Measurements from ENCODE around the gene MYO7B.

Gene MYO7B

DNA sequence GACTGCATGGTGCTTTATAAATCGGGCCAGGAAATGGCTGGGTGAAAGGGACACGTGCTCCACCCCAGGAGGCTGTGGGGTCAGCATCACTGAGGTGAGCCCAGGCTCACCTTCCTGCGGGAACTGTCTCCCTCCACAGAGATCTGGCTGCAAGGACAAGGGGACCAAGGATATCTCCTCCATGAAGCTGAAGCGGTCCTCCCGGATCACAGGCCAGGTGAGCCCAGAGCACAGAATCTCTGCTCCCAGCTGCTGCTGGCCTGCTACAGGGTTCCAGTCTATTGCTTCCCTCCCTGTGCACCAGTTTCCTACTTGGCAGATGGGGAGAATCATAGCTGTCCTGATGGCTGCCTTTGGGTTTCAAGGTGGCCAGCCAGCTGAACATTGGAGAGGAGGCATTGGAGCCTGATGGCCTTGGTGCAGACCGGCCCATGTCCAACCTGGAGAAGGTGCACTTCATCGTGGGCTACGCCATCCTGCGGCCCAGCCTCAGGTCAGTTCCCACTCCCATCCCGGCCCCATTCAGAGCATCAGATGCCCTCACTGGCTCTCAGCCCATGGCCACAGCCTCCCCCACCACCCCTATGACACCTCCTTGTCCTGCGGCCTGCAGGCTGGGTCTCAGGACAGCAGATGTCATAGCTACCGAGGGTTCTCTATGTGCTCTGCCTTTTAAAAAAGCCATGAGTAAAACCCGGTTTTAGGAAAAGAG, 76.8 kb downstream of the MYO7B start:
- no peak for DNase-seq

- DNase-seq = no peak
These were observed 78.8 kb downstream of the MYO7B start for GRCh38 chr2:127614246-127614645.

DNA sequence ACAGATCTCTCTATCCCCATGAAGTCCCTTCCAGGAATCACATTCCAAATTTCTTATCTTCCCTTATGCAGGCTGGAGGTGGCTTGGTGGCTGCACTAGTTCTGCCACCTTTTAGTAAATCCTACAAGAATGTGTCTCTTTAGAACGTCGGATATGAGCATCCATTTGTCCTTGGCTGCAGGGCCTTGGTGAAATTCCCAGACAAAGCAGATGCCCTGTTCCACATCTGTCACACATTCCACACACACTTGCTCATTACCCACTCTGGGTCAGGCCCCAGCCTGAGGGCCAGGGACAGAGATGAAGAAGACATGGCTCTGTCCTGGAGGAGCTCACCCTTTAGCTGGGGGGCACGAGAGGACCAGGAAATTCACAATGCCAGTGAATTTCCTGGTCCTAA, 79.2 kb downstream of the MYO7B start:
- DNase-seq = no peak

DNA sequence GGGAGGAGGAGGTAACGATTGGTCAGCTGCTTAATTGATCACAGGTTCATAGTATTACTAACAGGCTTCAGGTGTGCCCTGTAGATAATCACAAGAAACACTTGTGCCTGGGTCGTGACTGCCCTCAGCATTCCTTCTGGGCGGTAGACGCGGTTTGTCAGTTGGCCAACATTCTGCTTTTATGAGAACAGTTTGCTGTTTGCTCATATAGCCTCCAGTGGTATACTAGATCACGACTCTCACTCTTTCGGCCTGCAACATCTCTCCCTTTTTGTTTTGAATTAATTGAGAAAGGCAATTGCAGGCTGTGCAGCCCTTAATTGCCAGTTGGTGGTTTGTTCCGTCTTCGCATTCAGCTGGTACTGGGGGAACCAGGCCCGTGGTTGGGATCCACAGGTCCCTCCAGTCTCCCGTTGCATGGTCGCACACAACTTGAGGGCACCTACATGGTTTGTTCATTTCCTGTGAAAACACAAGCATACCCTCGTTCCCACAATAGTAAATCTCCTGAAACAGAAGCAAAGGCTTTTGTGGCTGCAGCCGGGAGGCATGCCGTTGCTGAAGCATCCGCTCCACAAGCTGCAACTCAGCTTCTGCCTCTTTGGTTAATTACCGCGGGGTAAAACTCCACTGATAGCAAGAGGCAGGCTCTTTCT, 80.2 kb downstream of the MYO7B start:
- DNase-seq = no peak

GRCh38 chr2:127618551-127619202, 83.2 kb downstream of the MYO7B start:
- no peak for DNase-seq

DNA sequence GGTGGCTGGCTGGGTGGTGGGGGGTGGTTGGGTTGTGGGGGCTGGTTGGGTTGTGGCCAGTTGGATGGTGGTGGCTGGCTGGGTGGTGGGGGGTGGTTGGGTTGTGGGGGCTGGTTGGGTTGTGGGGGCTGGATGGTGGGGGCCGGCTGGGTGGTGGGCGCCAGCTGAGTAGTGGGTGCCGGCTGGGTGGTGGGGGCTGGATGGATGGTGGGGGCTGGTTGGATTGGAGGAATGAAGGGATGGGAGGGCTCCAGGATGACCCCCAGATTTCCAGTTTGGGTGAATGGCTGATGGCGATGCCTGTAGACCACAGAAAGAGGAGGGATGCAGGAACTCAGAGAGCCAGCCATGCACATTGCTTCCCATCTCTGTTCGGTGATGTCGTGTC, 83.7 kb downstream of the MYO7B start:
- no peak for DNase-seq

- no peak for DNase-seq
These were observed 84.6 kb downstream of the MYO7B start for GRCh38 chr2:127619877-127620705.

DNA sequence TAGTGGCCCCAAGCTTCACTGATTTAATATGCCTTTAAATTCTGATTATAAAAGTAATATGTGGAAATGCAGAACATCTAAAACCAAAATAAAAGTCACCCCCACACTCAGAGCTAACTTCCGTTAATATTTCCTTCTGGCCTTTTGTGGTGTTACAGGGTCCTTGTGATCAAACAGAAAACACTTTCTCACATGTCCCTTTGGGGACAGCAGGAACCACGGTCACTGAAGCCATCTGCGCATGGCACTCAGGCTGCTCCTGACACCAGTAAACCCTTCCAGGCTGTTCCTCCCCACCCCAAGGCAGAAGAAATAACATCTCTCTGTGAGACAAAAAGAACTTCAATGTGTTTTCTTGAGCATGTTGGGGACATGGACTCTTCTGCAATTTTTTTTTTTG, 85.4 kb downstream of the MYO7B start:
- DNase-seq = no peak

GRCh38 chr2:127621981-127622431, 86.5 kb downstream of the MYO7B start:
- DNase-seq = no peak

DNA sequence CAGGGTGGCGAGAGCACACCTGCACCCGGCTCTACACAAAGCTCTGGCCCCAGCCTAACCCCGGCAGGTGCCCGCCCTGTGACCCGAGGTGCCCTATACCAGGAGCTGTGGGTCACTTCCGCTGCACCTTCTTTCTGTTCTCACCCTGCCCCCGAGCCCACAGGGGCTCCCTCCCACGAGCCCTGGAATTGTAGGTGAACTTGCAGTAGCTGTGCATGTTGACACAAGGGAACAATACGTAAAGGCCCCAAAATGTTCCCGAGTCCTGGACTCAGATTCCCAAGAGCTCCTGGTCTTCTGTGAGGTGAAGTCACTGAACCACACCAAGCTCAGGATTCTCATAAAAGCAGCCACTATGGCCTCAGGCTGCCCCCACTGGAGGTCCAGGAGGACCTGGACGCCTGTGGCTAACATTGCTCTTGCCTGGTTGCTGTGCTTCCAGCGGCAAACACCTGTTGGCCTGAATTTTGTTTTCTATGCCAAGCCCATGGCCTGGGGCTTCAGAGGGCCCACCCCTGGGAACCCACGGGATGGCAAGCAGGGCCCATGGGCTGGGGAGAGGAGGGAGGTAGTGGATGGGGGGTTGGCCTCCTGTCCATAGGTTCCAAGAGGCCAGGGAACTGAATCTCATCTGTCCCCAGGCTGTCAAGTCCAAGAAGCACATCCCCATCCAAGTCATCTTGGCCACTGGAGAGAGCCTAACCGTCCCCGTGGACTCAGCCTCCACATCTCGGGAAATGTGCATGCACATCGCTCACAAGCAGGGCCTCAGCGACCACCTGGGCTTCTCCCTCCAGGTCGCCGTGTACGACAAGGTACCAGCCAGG, 87.3 kb downstream of the MYO7B start:
- DNase-seq = no peak

DNA sequence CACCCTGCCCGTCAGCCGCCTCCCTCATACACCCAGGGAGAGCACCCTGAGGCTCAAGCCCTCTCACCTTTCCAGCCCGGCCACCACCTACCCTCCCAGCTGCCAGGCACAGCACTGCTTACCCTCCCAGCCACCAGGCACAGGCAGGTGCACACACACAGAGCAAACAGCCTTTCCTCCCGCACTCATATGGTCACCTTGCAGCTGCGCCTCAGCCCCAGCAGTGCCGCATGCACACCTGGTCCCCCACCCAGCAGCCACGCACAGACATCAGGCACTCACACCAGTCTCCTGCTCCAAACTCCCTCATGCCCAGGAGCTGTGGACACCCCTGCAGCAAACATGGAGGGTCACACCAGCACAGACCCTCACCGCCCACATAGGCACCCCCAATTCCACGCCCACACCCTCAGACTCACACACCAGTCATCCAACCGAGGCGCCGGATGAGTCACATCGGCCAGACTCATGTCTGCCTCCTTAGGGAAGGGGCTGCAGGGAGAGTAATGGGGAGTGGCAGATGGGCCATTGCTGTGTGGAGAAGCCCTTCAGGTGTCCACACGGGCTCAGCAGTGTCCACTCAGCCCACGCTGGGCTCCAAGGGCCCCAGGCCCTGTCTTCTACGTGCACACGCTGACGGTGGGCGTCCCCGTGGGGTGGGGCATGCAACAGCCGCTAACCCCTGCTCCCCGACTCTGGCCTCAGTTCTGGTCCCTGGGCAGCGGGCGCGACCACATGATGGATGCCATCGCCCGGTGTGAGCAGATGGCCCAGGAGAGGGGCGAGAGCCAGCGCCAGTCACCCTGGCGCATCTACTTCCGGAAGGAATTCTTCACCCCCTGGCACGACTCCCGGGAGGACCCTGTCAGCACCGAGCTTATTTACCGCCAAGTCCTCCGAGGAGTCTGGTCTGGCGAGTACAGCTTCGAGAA, 88.2 kb downstream of the MYO7B start:
- DNase-seq = no peak

DNA sequence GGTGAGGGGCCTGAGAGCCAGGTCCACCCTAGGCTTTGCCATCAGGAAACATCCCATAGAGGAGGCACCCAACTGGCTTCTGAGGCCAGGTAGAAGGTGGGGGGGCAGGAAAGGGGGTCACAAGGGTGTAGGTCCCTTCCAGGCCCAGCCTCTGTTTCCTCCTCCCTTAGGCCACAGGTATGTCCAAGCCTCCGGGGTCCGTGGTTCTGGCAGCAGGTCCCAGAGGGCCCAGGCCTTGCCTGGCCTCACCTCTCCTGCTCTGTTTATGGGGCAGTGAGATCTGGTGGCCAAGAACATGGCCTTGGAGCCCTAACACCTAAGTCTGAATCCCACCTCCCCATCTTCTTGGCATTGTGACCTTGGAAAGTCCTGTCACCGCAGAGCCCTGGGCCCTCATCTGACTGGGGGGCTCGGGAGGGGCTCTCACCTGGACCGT, 88.9 kb downstream of the MYO7B start:
- DNase-seq = no peak

GRCh38 chr2:127624756-127625571, 89.5 kb downstream of the MYO7B start:
- DNase-seq = no peak

DNA sequence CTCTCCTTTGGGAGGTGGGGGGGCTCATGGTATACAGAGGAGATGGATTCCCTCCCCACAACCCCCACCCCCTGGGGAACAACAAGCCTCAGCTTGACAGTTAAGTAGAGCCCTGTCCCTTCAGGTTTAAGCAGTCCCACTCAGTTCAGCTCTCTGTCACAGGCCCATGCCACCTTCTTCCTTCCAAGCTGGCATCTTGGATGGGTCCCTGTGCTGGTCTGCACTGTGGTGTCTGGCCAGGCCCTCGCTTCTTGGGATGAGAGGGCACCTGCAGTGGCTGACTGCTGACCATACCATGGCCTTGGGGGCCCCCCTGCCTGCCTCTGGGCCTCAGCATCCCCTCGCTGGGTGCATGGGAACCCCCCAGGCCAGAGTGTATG, 90.1 kb downstream of the MYO7B start:
- no peak for DNase-seq

DNA sequence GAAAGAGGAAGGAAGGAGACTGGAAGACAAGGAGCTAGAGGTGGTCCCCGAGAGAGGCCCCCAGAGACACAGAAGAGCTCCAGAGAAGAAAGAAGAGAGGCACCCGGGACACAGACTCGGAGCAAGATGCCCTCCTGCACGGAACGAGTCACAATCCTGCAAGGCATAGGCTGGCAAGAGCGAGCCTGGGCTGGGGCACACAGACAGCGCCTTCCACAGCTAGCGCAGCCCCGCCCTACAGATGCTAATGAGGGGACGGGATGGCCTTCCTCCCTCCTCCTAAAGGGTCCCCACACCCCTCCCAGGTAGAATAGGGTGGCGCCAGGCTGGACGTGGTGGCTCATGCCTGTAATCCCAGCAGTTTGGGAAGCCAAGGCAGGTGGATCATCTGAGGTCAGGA, 90.7 kb downstream of the MYO7B start:
- DNase-seq = no peak

DNA sequence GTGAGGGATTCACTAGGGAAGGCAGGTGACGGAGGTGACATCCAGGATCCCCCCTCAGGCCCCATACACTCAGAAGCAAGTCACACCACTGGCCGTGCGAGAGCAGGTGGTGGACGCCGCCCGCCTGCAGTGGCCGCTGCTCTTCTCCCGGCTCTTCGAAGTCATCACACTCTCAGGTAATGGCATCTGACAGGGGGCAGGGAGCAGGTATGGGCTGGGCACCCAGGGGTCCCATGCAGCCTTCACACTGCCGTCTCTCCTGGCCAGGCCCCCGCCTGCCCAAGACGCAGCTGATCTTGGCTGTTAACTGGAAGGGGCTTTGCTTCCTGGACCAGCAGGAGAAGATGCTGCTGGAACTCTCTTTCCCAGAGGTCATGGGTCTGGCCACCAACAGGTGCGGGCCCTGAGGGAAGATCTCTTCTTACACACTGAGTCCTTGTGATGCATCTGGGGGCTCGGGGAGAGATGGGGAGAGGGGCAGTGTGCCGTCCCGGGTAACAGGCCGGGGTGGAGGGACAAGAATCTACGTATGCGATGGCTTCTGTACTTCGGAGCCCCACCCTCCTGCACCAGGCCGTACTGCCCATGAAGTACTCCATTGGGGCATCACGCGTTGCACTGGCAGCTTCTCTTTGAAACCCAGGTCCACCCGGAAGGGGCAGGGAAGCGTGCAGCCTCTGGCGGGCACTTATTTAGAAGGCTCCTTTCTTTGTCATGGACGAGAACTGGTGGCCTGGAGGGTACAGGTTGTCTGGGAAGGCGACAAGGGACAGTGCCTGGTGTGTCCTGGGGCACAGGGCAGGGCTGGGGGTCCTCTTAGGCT, 91.6 kb downstream of the MYO7B start:
- no peak for DNase-seq

DNA sequence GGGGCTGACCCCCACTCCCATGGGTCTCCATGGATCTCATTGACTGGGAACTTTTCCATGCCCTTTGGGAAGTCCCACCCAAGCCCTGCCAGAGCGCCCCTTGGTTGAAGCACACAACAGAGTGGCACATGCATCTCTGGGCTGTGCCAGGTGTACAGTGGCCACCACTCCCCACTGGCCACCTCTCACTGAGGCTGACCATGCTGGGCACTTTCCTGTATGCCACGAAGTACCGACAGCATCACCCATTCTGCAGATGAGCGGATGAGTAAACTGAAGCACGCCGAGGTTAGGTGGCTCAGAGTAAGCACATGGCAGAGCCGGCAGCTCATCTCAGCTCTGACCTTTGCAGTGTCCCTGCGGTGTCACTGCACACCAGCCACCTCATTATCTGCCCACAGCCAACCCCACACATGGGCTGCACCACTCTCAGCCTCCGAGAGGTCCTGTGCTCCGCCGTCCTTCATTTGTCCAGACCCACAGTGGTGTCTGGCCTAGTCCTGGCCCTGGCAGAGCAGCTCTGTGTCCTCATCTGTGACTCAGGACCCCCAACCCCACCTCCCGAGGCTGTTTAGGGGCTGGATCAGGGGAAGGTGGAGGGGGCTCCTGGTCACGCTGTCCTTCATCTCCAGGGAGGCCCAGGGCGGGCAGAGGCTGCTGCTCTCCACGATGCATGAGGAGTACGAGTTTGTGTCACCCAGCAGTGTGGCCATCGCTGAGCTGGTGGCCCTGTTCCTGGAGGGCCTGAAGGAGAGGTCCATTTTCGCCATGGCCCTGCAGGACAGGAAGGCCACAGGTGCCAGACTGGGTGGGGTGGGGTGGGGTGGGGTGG, 92.5 kb downstream of the MYO7B start:
- DNase-seq = no peak

Measured in SIG-M5 (cell line).